GM12874 (cell line): ENCODE data around the gene PIK3AP1.

ENCODE experiments used
- CTCF ChIP-seq: IDR thresholded peaks from 2 replicates; pipeline ENCODE4 v1.5.1; 2011; ENCODE audit warnings: low read depth, mild to moderate bottlenecking, control low read depth, low read length, moderate library complexity; ENCODE audit not compliant: insufficient read depth

PIK3AP1 gene

GRCh38 chr10:96622013-96622787 is 98.1 kb downstream of the PIK3AP1 start:
- TF ChIP-seq CTCF: no peak

GRCh38 chr10:96619796-96620773 is 100.2 kb downstream of the PIK3AP1 start:
- no peak for TF ChIP-seq CTCF

GRCh38 chr10:96619120-96619519 is 101.2 kb downstream of the PIK3AP1 start:
- no peak for TF ChIP-seq CTCF

GRCh38 chr10:96618653-96619052 is 101.7 kb downstream of the PIK3AP1 start:
- TF ChIP-seq CTCF: no peak

GRCh38 chr10:96616961-96617360 is 103.4 kb downstream of the PIK3AP1 start:
- TF ChIP-seq CTCF: no peak

GRCh38 chr10:96614515-96614914 is 105.8 kb downstream of the PIK3AP1 start:
- no peak for TF ChIP-seq CTCF

- no peak for TF ChIP-seq CTCF
These were observed 106.7 kb downstream of the PIK3AP1 start for GRCh38 chr10:96613576-96613975.
